Tibial nerve (tissue), 4 donors: ENCODE measurements around the gene PRR5.

Experiments
- EP300 ChIP-seq, 2 donors: sonication (generic); formaldehyde crosslinking; IDR thresholded peaks; one replicate each; pipeline ENCODE4 v1.6.1; 2017; ENCODE audit warnings: antibody characterized with exemption in 2 of 2, mild to moderate bottlenecking in 1 of 2
- POLR2A ChIP-seq, 2 donors: fragments of 450-650 bp; IDR thresholded peaks; one replicate each; pipeline ENCODE4 v1.6.1; 2017; ENCODE audit warnings: antibody characterized with exemption in 2 of 2, mild to moderate bottlenecking in 2 of 2, moderate library complexity in 2 of 2
- TF ChIP-seq, protein P1 (sequence below), 5 experiments: fragments of 200-600 bp in 3 of 5; fragments of 450-650 bp in 2 of 5; sonication (generic) in 3 of 5; IDR thresholded peaks; one replicate each; pipeline ENCODE4 v1.5.1; 2016 to 2019; ENCODE audit warnings: antibody characterized with exemption in 5 of 5, mild to moderate bottlenecking in 3 of 5, moderate library complexity in 2 of 5

DNA sequence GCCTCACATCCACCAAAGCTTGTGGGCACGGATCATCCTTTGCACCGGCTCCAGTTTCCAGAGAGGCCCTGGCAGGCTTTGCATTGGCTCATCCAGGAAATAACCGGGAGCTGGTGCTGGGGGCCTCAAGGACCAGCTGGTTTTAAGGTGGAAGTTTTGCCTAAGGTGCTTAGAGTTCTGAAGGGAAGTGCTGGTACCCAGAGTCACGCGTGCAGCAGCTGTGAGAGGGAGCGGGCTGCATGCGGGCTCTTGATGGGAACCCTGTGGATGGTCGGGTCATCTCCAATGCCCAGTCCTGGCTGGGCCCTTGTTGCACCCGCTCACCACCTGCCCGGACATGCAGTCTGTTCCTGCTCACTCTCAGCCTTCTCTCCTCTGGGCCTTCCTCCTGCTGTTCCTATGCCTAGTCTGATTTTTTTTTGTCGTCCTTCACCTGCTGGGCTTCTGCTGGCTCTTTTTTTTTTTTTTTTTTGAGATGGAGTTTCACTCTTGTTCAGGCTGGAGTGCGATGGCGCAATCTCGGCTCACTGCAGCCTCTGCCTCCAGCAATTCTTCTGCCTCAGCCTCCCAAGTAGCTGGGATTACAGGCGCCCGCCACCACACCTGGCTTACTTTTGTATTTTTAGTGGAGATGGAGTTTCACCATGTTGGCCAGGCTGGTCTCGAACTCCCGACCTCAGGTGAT is 24.0 kb upstream of the PRR5 start:
- TF ChIP-seq POLR2A (IDR thresholded peaks at IDR 0.05) (no peak), EP300 (IDR thresholded peaks at IDR 0.05) (no peak)
- TF ChIP-seq, protein P1, sequence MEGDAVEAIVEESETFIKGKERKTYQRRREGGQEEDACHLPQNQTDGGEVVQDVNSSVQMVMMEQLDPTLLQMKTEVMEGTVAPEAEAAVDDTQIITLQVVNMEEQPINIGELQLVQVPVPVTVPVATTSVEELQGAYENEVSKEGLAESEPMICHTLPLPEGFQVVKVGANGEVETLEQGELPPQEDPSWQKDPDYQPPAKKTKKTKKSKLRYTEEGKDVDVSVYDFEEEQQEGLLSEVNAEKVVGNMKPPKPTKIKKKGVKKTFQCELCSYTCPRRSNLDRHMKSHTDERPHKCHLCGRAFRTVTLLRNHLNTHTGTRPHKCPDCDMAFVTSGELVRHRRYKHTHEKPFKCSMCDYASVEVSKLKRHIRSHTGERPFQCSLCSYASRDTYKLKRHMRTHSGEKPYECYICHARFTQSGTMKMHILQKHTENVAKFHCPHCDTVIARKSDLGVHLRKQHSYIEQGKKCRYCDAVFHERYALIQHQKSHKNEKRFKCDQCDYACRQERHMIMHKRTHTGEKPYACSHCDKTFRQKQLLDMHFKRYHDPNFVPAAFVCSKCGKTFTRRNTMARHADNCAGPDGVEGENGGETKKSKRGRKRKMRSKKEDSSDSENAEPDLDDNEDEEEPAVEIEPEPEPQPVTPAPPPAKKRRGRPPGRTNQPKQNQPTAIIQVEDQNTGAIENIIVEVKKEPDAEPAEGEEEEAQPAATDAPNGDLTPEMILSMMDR (IDR thresholded peaks at IDR 0.05): no peak
